ENCODE results near the gene ZMYND8. TPM values are rescaled to one million over a fixed set of nuclear protein-coding genes. Genes with fewer than 3 reads are reported as not detected.

The ZMYND8 gene
- total and polyA plus RNA-seq, 2 of the 4 experiments (the other 2 are of a cell fraction): 24.0 to 28.2 TPM

- peaks cover 2% of the 10 kb centered on the region; the same call in 1 of the 2 replicates for H3K4me1 ChIP-seq (ENCODE audit: control insufficient read depth, insufficient read depth, low read length)
- H2BK120ac ChIP-seq (ENCODE audit: low read depth, low read length): no peak overlapping the region; the same call in 1 of the 2 replicates
- intact Hi-C loops (cut with micrococcal nuclease): no loop called here
- BruUV-seq (replicated peaks): no TSS peak
- H3K27me3 ChIP-seq (ENCODE audit: control insufficient read depth, insufficient read depth, low read length): no peaks in the 10 kb centered on the region
- no peaks in the 10 kb centered on the region for H3K9me3 ChIP-seq (ENCODE audit: control insufficient read depth, insufficient read depth, low read length)
- H3K4ac ChIP-seq (ENCODE audit: low read depth, low read length): peak overlapping the region; percentile 22
- H3K79me1 ChIP-seq (ENCODE audit: low read depth in 1 of 2, low read length in 2 of 2): no peaks in the 10 kb centered on the region
- no peak for TF ChIP-seq MAFK (IDR thresholded peaks at IDR 0.05; ENCODE audit: low read depth, low read length)
- no peak for TF ChIP-seq ELK1 (IDR thresholded peaks at IDR 0.05; ENCODE audit: borderline replicate concordance, low read depth, low read length)
- TF ChIP-seq RAD21 (IDR thresholded peaks at IDR 0.05; ENCODE audit: low read length): no peak
- no peak for TF ChIP-seq FOS (IDR thresholded peaks at IDR 0.05; ENCODE audit: low read depth, low read length)
- TF ChIP-seq RFX5 (IDR thresholded peaks at IDR 0.05; ENCODE audit: low read depth, low read length): no peak
- H3K4me3 ChIP-seq (ENCODE audit: insufficient read depth, low read depth, low read length): no peak overlapping the region
- H3K4me2 ChIP-seq (ENCODE audit: low read depth, low read length): no peak overlapping the region
- no peak overlapping the region for H3K18ac ChIP-seq (ENCODE audit: low read depth, low read length)
- no peak overlapping the region for H3K23ac ChIP-seq (ENCODE audit: low read depth, low read length)
- WGBS, 2 experiments (ENCODE audit: extremely low coverage in 2 of 2, insufficient read length in 1 of 2): 94% methylated on average over 3 of the region's 15 CpGs; no CpG with 5 or more reads in 1 of the 2 experiments
- H2AK5ac ChIP-seq (ENCODE audit: low read depth, low read length): peak overlapping the region; percentile 29
- peak overlapping the region; percentile 18; the same call in 1 of the 2 replicates for H2BK20ac ChIP-seq (ENCODE audit: low read depth, low read length)
- H2BK15ac ChIP-seq (ENCODE audit: low read depth, low read length): no peak overlapping the region
- ChIA-PET POLR2A (ENCODE audit: unreplicated experiment) (no interaction called here), CTCF (no interaction called here)
- H3K36me3 ChIP-seq (ENCODE audit: control insufficient read depth, insufficient read depth, low read length): no peaks in the 10 kb centered on the region
- dilution Hi-C loops (cut with HindIII; ENCODE audit: low sequenced_read_pairs, unreplicated experiment): no loop called here
- DNase-seq (no peak), ATAC-seq (ENCODE audit: low read depth) (no peak)
- no peaks in the 10 kb centered on the region for H4K20me1 ChIP-seq (ENCODE audit: insufficient read depth, low read length)
- H4K91ac ChIP-seq (ENCODE audit: insufficient read depth, low read depth, low read length): no peak overlapping the region
- no peak overlapping the region for H2AK9ac ChIP-seq (replicated peaks; ENCODE audit: low read depth, low read length, poor library complexity)
- peak overlapping the region; percentile 74 for H2AFZ ChIP-seq (replicated peaks; ENCODE audit: low read length, poor library complexity)
- H3K9me1 ChIP-seq (ENCODE audit: insufficient read depth, low read length): no peaks in the 10 kb centered on the region
- no peak overlapping the region for H3K27ac ChIP-seq (ENCODE audit: insufficient read depth, low read length)
- H3K9ac ChIP-seq (ENCODE audit: low read depth, low read length): no peak overlapping the region
- H4K8ac ChIP-seq (ENCODE audit: low read depth in 2 of 2, low read length in 2 of 2): no peak overlapping the region; a peak in 2 of 4 replicates
- no peak overlapping the region for H4K5ac ChIP-seq (ENCODE audit: low read depth, low read length)
- in situ Hi-C loops (cut with MboI; ENCODE audit: low sequenced_read_pairs): no loop called here
- no peak overlapping the region for H2BK5ac ChIP-seq (ENCODE audit: low read depth, low read length, poor library complexity, severe bottlenecking)
- H3K14ac ChIP-seq (replicated peaks; ENCODE audit: low read depth, low read length): no peak overlapping the region
- H3K56ac ChIP-seq (ENCODE audit: extremely low read depth, insufficient read depth, low read length): no peak overlapping the region
These were observed 14.6 kb upstream of the ZMYND8 start for GRCh38 chr20:47370850-47371782.

Measured in IMR-90 (cell line).